GM12875 (cell line): ENCODE measurements around the gene CXCL1.

Source experiments
- H3K4me3 ChIP-seq: one replicate; pipeline ENCODE4 v1.5.1; 2011; ENCODE audit warnings: low read depth, low read length, control low read depth
- CTCF ChIP-seq: IDR thresholded peaks from 2 replicates; pipeline ENCODE4 v1.5.1; 2011; ENCODE audit warnings: low read depth, mild to moderate bottlenecking, control low read depth, inconsistent platforms, low read length, moderate library complexity, borderline replicate concordance; ENCODE audit not compliant: insufficient read depth

The CXCL1 gene

GRCh38 chr4:73917081-73917501, 47.9 kb downstream of the CXCL1 start:
- no peak overlapping the region for H3K4me3 ChIP-seq
- TF ChIP-seq CTCF, result no peak

GRCh38 chr4:73918058-73918457, 48.9 kb downstream of the CXCL1 start:
- TF ChIP-seq CTCF, result no peak
- no peak overlapping the region for H3K4me3 ChIP-seq

GRCh38 chr4:73919691-73920090, 50.5 kb downstream of the CXCL1 start:
- no peak for TF ChIP-seq CTCF

More at GRCh38 chr4:73919691-73920090, 50.5 kb downstream of the CXCL1 start:
- no peak overlapping the region for H3K4me3 ChIP-seq
